DOHH2 (cell line): ENCODE results near the gene RPS14.

Experiments
- EZH2phosphoT487 ChIP-seq: fragments of 200-600 bp; sonication (generic); IDR thresholded peaks from 2 replicates; pipeline ENCODE4 v1.6.1; 2017; ENCODE audit warnings: borderline replicate concordance, mild to moderate bottlenecking, antibody characterized with exemption, low read length, moderate library complexity, mixed read lengths
- TF ChIP-seq, protein P1 (sequence below): fragments of 200-600 bp; sonication (generic); IDR thresholded peaks from one replicate; pipeline ENCODE4 v1.5.1; 2014; ENCODE audit warnings: antibody characterized with exemption, mild to moderate bottlenecking, low read depth, low read length; ENCODE audit not compliant: poor library complexity, severe bottlenecking

DNA sequence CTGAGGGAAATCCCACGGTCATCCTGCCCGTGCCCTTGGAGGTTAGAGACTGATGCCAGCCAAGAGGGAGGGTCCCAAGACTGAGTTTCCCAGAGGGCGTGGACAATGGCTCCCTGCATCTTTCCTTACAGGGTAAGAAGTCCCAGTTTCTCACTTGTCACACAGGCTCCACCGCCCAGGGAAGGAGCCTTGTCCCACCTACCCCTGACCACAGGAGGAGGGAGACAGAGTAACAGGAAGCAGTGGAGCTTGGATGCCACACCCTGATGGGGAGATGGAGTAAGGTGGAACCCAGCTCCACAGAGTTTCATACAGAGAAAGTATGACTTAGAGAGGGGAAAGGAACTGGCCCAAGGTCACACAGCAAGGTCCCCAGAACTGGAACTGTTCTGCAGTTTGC, 27.5 kb downstream of the RPS14 start:
- TF ChIP-seq, protein P1, sequence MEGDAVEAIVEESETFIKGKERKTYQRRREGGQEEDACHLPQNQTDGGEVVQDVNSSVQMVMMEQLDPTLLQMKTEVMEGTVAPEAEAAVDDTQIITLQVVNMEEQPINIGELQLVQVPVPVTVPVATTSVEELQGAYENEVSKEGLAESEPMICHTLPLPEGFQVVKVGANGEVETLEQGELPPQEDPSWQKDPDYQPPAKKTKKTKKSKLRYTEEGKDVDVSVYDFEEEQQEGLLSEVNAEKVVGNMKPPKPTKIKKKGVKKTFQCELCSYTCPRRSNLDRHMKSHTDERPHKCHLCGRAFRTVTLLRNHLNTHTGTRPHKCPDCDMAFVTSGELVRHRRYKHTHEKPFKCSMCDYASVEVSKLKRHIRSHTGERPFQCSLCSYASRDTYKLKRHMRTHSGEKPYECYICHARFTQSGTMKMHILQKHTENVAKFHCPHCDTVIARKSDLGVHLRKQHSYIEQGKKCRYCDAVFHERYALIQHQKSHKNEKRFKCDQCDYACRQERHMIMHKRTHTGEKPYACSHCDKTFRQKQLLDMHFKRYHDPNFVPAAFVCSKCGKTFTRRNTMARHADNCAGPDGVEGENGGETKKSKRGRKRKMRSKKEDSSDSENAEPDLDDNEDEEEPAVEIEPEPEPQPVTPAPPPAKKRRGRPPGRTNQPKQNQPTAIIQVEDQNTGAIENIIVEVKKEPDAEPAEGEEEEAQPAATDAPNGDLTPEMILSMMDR = no peak
- no peak for TF ChIP-seq EZH2phosphoT487
